Activated naive CD4-positive, alpha-beta T cell (primary cell): Measurements from ENCODE around the gene MLXIP.

Source experiments
- DNase-seq, 4 experiments: peaks; one replicate each; lab custom pipeline; 2025; lab: John Stamatoyannopoulos, UW

The MLXIP gene

GRCh38 chr12:122126342-122126635, 47.7 kb downstream of the MLXIP start:
- no peak for DNase-seq

- DNase-seq = no peak
Observed at GRCh38 chr12:122126713-122127597, 48.4 kb downstream of the MLXIP start.

- DNase-seq = no peak
Observed at GRCh38 chr12:122127839-122128238, 49.3 kb downstream of the MLXIP start.

- DNase-seq = no peak
Observed at GRCh38 chr12:122128481-122128880, 49.9 kb downstream of the MLXIP start.

- no peak for DNase-seq
Observed at GRCh38 chr12:122129131-122129530, 50.6 kb downstream of the MLXIP start.

GRCh38 chr12:122130150-122130549, 51.6 kb downstream of the MLXIP start:
- no peak for DNase-seq

GRCh38 chr12:122133192-122133950, 54.8 kb downstream of the MLXIP start:
- no peak for DNase-seq

GRCh38 chr12:122135437-122136031, 57.0 kb downstream of the MLXIP start:
- no peak for DNase-seq

GRCh38 chr12:122137229-122137628, 58.7 kb downstream of the MLXIP start:
- DNase-seq = no peak

- no peak for DNase-seq
Observed at GRCh38 chr12:122137681-122138080, 59.1 kb downstream of the MLXIP start.

GRCh38 chr12:122138181-122138580, 59.6 kb downstream of the MLXIP start:
- no peak for DNase-seq

GRCh38 chr12:122138616-122139015, 60.1 kb downstream of the MLXIP start:
- DNase-seq = no peak

- no peak for DNase-seq
Observed at GRCh38 chr12:122139266-122139665, 60.7 kb downstream of the MLXIP start.

- DNase-seq = no peak
Observed at GRCh38 chr12:122139941-122140340, 61.4 kb downstream of the MLXIP start.

GRCh38 chr12:122140467-122141257, 62.1 kb downstream of the MLXIP start:
- no peak for DNase-seq

- no peak for DNase-seq
Observed at GRCh38 chr12:122141911-122142725, 63.6 kb downstream of the MLXIP start.

- DNase-seq = no peak
Observed at GRCh38 chr12:122142857-122143256, 64.3 kb downstream of the MLXIP start.

- no peak for DNase-seq
Observed at GRCh38 chr12:122144885-122145284, 66.3 kb downstream of the MLXIP start.

GRCh38 chr12:122145505-122146330, 67.2 kb downstream of the MLXIP start:
- no peak for DNase-seq

- no peak for DNase-seq
Observed at GRCh38 chr12:122147514-122148290, 69.1 kb downstream of the MLXIP start.
